HepG2 (cell line): ENCODE results near the gene ADIPOR2. TPM values are rescaled to one million over a fixed set of nuclear protein-coding genes. Genes with fewer than 3 reads are reported as not detected.

Experiments used
- ATF5 ChIP-seq: sonication (generic); formaldehyde crosslinking; IDR thresholded peaks from 2 replicates; pipeline ENCODE4 v1.4.0; 2020; ENCODE audit warnings: mild to moderate bottlenecking, low read depth, missing genetic modification reagents
- EEA1 ChIP-seq: sonication (generic); formaldehyde crosslinking; IDR thresholded peaks from 2 replicates; pipeline ENCODE4 v1.5.1; 2020; ENCODE audit warnings: mild to moderate bottlenecking, missing genetic modification reagents, borderline replicate concordance
- ERF ChIP-seq: IDR thresholded peaks from 2 replicates; pipeline ENCODE4 v1.6.1; 2018; ENCODE audit warnings: missing biosample characterization, missing genetic modification reagents
- FOSL1 ChIP-seq: sonication (generic); formaldehyde crosslinking; IDR thresholded peaks from 2 replicates; pipeline ENCODE4 v1.9.0; 2021; ENCODE audit warnings: missing genetic modification reagents, borderline replicate concordance
- FOXA3 ChIP-seq: IDR thresholded peaks from 2 replicates; pipeline ENCODE4 v1.6.1; 2016; ENCODE audit warnings: missing genetic modification reagents, missing compliant biosample characterization
- FUBP1 ChIP-seq: sonication (generic); formaldehyde crosslinking; IDR thresholded peaks from 2 replicates; pipeline ENCODE4 v1.5.1; 2020; ENCODE audit warnings: missing genetic modification reagents, mild to moderate bottlenecking, borderline replicate concordance
- HINFP ChIP-seq: sonication (generic); formaldehyde crosslinking; IDR thresholded peaks from 2 replicates; pipeline ENCODE4 v1.4.0; 2020; ENCODE audit warnings: low read depth, mild to moderate bottlenecking, missing genetic modification reagents
- MAFK ChIP-seq, 2 experiments: IDR thresholded peaks in 1 of 2; conservative IDR thresholded peaks in 1 of 2; 2 replicates each; pipeline ENCODE4 v1.6.1; 2011; ENCODE audit warnings: improper control_type of control experiment in 2 of 2, low read length in 2 of 2
- MNT ChIP-seq: fragments of 450-650 bp; IDR thresholded peaks from 2 replicates; pipeline ENCODE4 v1.6.1; 2016
- NFYB ChIP-seq: sonication (generic); formaldehyde crosslinking; IDR thresholded peaks from 2 replicates; pipeline ENCODE4 v1.4.0; 2020; ENCODE audit warnings: missing genetic modification reagents
- PAF1 ChIP-seq: IDR thresholded peaks from 2 replicates; pipeline ENCODE4 v1.6.1; 2016; ENCODE audit warnings: missing genetic modification reagents, missing compliant biosample characterization
- PHF20 ChIP-seq: sonication (generic); formaldehyde crosslinking; IDR thresholded peaks from 2 replicates; pipeline ENCODE4 v1.5.0; 2020; ENCODE audit warnings: mild to moderate bottlenecking, missing genetic modification reagents
- POLR2A ChIP-seq, 2 experiments: IDR thresholded peaks; 2 replicates each; pipeline ENCODE4 v1.6.1; 2011; ENCODE audit warnings: low read depth in 2 of 2, low read length in 2 of 2, mild to moderate bottlenecking in 1 of 2, moderate library complexity in 1 of 2; ENCODE audit not compliant: insufficient read depth in 1 of 2
- SNRNP70 ChIP-seq: fragments of 200-400 bp; formaldehyde crosslinking; IDR thresholded peaks from 2 replicates; pipeline ENCODE4 v1.6.1; 2017; ENCODE audit warnings: mild to moderate bottlenecking, low read depth, low read length, moderate library complexity
- UBTF ChIP-seq: sonication (generic); formaldehyde crosslinking; IDR thresholded peaks from 2 replicates; pipeline ENCODE4 v1.4.0; 2020; ENCODE audit warnings: mild to moderate bottlenecking, missing genetic modification reagents
- ZBTB3 ChIP-seq: sonication (generic); formaldehyde crosslinking; IDR thresholded peaks from 2 replicates; pipeline ENCODE4 v1.4.0; 2020; ENCODE audit warnings: low read depth, mild to moderate bottlenecking, moderate library complexity, missing genetic modification reagents, borderline replicate concordance
- ZNF143 ChIP-seq: sonication (generic); formaldehyde crosslinking; IDR thresholded peaks from 2 replicates; pipeline ENCODE4 v1.4.0; 2020; ENCODE audit warnings: missing genetic modification reagents
- ZNF256 ChIP-seq: sonication (generic); formaldehyde crosslinking; conservative IDR thresholded peaks from 2 replicates; pipeline ENCODE4 v1.4.0; 2020; ENCODE audit warnings: missing genetic modification reagents
- ZNF274 ChIP-seq: sonication (generic); formaldehyde crosslinking; IDR thresholded peaks from 2 replicates; pipeline ENCODE4 v1.5.1; 2020; ENCODE audit warnings: mild to moderate bottlenecking, missing genetic modification reagents
- ZNF510 ChIP-seq: sonication (generic); formaldehyde crosslinking; IDR thresholded peaks from 2 replicates; pipeline ENCODE4 v1.4.0; 2020; ENCODE audit warnings: low read depth, mild to moderate bottlenecking, missing genetic modification reagents
- ZNF569 ChIP-seq: sonication (generic); formaldehyde crosslinking; IDR thresholded peaks from 2 replicates; pipeline ENCODE4 v1.5.0; 2020; ENCODE audit warnings: mild to moderate bottlenecking, missing genetic modification reagents, moderate library complexity, borderline replicate concordance
- ZNF589 ChIP-seq: sonication (generic); formaldehyde crosslinking; conservative IDR thresholded peaks from 2 replicates; pipeline ENCODE4 v1.8.0; 2022; ENCODE audit warnings: mild to moderate bottlenecking, moderate library complexity, missing genetic modification reagents
- ZNF720 ChIP-seq: sonication (generic); formaldehyde crosslinking; IDR thresholded peaks from 2 replicates; pipeline ENCODE4 v1.4.0; 2020; ENCODE audit warnings: missing genetic modification reagents
- polyA plus RNA-seq, 8 experiments: library from polyadenylated mRNA; depleted of rRNA in 3 of 8; stranded (reverse) in 7 of 8; unstranded in 1 of 8; fragments of >200 nt; fragmentation: Illumina TruSeq in 4 of 8; extraction: Trizol in 4 of 8; gene quantifications; 2 replicates each; pipeline versions ENCODE4 v1.2.1 to v1.2.3, GENCODE V29; 2011 to 2016; ENCODE audit warnings: low read depth in 4 of 8, missing spikeins in 1 of 8, mixed read lengths in 1 of 8; ENCODE audit not compliant: insufficient read depth in 1 of 8
- total RNA-seq, 5 experiments: library from RNA; depleted of rRNA; stranded (reverse); fragments of >200 nt; fragmentation: Illumina TruSeq; extraction: Trizol; gene quantifications; 2 replicates each; pipeline ENCODE4 v1.2.3, GENCODE V29; 2016; ENCODE audit warnings: low read depth in 1 of 5

Gene ADIPOR2
- total and polyA plus RNA-seq, 2 of the 13 experiments (the other 11 are each of a cell fraction or from before 2014, with no cell fraction given): 35.2 to 52.2 TPM

GRCh38 chr12:1825382-1826102 is 134.7 kb downstream of the ADIPOR2 start (continued):
- 0 out of 2 replicates have a peak, but pooled peaks have one; percentile 25 for TF ChIP-seq MNT
- no peak for TF ChIP-seq PAF1 (CRISPR knock-in tag)
- 0 out of 2 replicates have a peak, but pooled peaks have one; percentile 53 for TF ChIP-seq HINFP
- no peak for TF ChIP-seq SNRNP70
- no peak for TF ChIP-seq ZNF720 (CRISPR knock-in tag)
- TF ChIP-seq PHF20: no peak
- TF ChIP-seq ZNF589 (CRISPR knock-in tag): 0 out of 2 replicates have a peak, but pooled peaks have one; percentile 43
- peak; percentile 42; the same call in 1 of the 2 replicates for TF ChIP-seq ERF
- TF ChIP-seq NFYB (CRISPR knock-in tag): no peak
- TF ChIP-seq FOXA3: no peak
- TF ChIP-seq ATF5: no peak
- no peak for TF ChIP-seq ZNF143 (CRISPR knock-in tag)
- TF ChIP-seq ZNF510 (CRISPR knock-in tag): no peak
- no peak for TF ChIP-seq POLR2A (IDR thresholded peaks at IDR 0.05; ENCODE audit: insufficient read depth in 1 of 2, low read depth in 2 of 2, low read length in 2 of 2)
- TF ChIP-seq ZBTB3 (CRISPR knock-in tag): no peak
- TF ChIP-seq ZNF274 (CRISPR knock-in tag): no peak
- no peak for TF ChIP-seq FOSL1 (CRISPR knock-in tag)
- TF ChIP-seq EEA1 (CRISPR knock-in tag): no peak
- no peak for TF ChIP-seq ZNF569 (CRISPR knock-in tag)
- no peak; the same call in 1 of the 2 replicates for TF ChIP-seq UBTF
- TF ChIP-seq ZNF256 (CRISPR knock-in tag): no peak
- TF ChIP-seq MAFK (conservative IDR thresholded peaks at IDR 0.05 in 1 of 2, IDR thresholded peaks at IDR 0.05 in 1 of 2; ENCODE audit: low read length in 2 of 2): no peak
- no peak for TF ChIP-seq FUBP1 (CRISPR knock-in tag)
